Kidney epithelial cell (primary cell): ENCODE measurements around the gene PRKCQ. TPM values are rescaled to one million over a fixed set of nuclear protein-coding genes. Genes with fewer than 3 reads are reported as not detected.

Experiments used
- DNase-seq: peaks from one replicate; pipeline ENCODE4 v3.0.0-alpha.2; 2010; ENCODE audit warnings: low read depth
- H3K27me3 ChIP-seq: 2 replicates; pipeline ENCODE4 v1.6.0; 2011; ENCODE audit warnings: low read length; ENCODE audit not compliant: control insufficient read depth, insufficient read depth
- H3K36me3 ChIP-seq: 2 replicates; pipeline ENCODE4 v1.5.1; 2011; ENCODE audit warnings: low read length; ENCODE audit not compliant: control insufficient read depth, insufficient read depth
- H3K4me3 ChIP-seq: 2 replicates; pipeline ENCODE4 v1.5.1; 2011; ENCODE audit warnings: low read depth, mild to moderate bottlenecking, control low read depth, low read length
- total RNA-seq: library from RNA; depleted of rRNA; stranded (reverse); fragments of >200 nt; gene quantifications from 2 replicates; pipeline ENCODE4 v1.2.3, GENCODE V29; 2015
- TF ChIP-seq, protein P1 (sequence below): IDR thresholded peaks from 2 replicates; pipeline ENCODE4 v1.5.1; 2011; ENCODE audit warnings: mild to moderate bottlenecking, moderate library complexity, low read length, control low read depth, inconsistent platforms; ENCODE audit not compliant: insufficient read depth, poor library complexity, severe bottlenecking

The PRKCQ gene
- total RNA-seq, 1 donor from 2014 or later: 8.1 TPM

DNA sequence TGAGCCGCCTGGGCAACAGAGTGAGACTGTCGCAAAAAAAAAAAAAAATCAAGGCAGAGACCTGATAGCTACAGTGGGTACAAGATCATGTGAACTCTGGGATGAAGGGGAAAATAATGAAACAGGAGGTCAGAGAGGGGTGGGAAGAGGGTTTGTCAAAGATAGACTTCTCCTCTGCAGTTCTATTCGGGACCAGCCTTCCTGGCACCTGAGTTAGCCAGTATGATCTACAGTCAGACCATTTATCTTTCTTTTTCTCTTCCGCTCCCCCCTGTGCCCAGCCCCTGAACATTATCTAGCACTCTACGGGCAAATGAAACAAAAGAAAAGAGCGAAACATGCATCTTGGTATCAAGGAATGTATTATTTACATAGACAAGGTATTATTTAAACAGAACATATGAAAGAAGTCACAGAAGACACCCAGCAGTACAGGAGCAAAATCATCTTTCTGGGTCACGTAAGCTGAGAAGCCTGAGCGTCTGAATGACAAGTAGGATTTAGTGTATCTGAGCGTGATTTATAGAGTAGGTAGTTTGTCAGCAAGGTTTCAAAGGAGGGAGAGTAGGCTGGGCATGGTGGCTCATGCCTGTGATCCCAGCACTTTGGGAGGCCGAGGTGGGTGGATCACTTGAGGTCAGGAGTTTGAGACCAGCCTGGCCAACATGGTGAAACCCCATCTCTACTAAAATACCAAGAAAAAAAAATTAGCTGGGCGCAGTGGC, 109.0 kb downstream of the PRKCQ start:
- TF ChIP-seq, protein P1, sequence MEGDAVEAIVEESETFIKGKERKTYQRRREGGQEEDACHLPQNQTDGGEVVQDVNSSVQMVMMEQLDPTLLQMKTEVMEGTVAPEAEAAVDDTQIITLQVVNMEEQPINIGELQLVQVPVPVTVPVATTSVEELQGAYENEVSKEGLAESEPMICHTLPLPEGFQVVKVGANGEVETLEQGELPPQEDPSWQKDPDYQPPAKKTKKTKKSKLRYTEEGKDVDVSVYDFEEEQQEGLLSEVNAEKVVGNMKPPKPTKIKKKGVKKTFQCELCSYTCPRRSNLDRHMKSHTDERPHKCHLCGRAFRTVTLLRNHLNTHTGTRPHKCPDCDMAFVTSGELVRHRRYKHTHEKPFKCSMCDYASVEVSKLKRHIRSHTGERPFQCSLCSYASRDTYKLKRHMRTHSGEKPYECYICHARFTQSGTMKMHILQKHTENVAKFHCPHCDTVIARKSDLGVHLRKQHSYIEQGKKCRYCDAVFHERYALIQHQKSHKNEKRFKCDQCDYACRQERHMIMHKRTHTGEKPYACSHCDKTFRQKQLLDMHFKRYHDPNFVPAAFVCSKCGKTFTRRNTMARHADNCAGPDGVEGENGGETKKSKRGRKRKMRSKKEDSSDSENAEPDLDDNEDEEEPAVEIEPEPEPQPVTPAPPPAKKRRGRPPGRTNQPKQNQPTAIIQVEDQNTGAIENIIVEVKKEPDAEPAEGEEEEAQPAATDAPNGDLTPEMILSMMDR: no peak
- no peak overlapping the region for H3K4me3 ChIP-seq
- H3K27me3 ChIP-seq: no peaks in the 10 kb centered on the region
- DNase-seq: no peak
- H3K36me3 ChIP-seq: no peaks in the 10 kb centered on the region

DNA sequence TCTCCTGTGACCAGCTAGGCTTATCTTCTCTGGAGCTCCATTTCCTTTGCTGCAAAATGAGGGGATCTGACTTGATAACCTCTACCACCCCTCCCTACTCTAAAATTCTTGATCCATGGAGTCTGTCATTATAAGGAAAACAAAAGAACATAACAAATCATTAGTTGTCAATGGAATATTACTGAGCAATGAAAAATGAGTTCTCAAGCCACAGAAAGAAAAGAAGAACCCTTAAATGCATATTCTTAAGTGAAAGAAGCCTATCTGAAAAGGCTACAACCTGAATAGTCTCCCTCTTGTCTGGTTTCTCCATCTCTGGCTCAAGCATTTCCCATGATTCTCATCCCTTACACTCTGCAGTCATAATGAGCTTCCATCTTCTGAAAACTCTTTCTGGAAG, 110.4 kb downstream of the PRKCQ start:
- TF ChIP-seq, protein P1: no peak
- no peaks in the 10 kb centered on the region for H3K27me3 ChIP-seq
- no peak overlapping the region for H3K4me3 ChIP-seq
- no peaks in the 10 kb centered on the region for H3K36me3 ChIP-seq
- no peak for DNase-seq

DNA sequence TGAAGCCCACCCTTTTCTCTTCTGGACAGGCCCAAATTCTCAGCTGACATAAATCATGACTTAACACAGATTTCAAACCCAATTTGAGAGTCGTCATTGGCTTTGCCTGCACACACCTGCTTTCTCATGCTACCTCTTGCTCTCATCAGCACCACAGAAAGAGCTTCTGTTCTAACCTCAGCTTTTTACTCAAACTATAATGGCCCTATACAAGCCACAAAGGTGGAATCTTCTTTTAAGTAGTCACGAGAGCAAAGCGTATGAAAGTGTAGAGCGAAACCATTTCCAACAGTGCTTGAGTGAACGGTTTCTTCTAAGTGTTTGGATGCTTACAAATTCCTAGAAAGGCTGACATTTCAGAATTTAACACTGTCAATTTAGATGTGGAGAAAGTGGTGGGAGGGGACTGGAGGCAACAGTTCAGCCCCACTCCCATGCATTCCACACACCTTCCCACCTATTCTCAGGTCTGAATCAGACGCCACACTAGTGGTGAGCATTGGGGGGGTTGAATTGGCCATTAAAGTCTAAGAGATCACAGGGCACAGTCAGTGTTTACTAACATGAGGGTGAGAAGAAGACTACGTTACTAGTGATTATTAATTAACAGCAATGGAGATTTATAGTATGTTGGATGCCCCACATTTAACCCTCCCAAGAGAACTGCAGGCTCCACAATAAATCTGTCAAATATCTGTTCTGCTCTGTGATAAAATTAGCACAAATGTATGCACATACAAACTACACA, 114.0 kb downstream of the PRKCQ start:
- TF ChIP-seq, protein P1: no peak
- DNase-seq: no peak
- Histone ChIP-seq H3K27me3 (no peaks in the 10 kb centered on the region), H3K36me3 (no peaks in the 10 kb centered on the region), H3K4me3 (no peak overlapping the region)

DNA sequence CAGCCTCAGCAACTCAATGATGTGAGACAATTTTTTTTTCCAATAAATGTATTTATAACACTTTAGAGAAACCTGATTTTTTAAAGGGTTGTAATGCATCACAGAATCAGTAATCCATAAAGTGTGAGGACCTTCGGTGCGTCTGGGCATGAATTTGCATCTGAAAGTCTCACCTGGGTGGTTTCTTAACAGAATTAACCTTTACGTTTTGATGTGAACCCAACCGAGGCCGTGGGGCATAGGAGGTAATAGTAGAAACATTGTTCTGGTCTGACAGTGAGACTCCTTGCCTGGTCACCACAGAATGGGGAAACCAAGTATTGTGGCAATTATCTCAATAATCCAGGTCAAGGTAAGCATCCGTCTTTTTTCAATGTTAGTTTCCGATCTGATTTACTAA, 114.6 kb downstream of the PRKCQ start:
- Histone ChIP-seq H3K36me3 (no peaks in the 10 kb centered on the region), H3K27me3 (no peaks in the 10 kb centered on the region), H3K4me3 (no peak overlapping the region)
- DNase-seq: no peak
- TF ChIP-seq, protein P1: no peak

DNA sequence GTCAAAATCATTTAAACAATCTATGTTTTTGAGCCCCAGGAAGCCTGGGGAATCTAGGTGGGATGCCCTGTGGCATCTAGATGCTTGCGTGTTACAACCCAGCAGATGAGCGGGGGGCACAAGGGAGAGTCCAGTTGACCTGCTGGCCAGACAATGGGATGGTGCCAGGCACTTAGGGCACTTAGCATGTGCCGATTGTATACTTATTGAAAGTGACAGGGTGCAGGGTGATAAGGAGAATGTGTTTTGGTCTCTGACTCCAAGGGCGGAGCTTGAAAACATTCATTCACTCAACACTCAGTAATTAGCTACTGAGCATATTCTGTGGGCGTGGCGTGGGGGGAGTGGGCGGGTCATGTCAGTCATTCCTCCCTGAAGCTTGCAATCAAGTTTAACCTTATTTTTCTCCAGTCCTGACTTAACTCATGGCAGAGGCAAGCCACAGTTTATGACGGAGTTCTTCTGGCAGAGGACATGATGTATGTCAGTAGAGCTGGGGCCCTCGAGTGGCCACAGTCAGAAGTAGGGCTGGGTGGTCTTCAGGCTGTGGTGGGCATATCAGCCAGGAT, 115.1 kb downstream of the PRKCQ start:
- no peaks in the 10 kb centered on the region for H3K36me3 ChIP-seq
- no peak overlapping the region for H3K4me3 ChIP-seq
- TF ChIP-seq, protein P1: no peak
- DNase-seq: no peak
- no peaks in the 10 kb centered on the region for H3K27me3 ChIP-seq
